CD4-positive, alpha-beta memory T cell (primary cell): ENCODE results near the gene CASP3. TPM values are rescaled to one million over a fixed set of nuclear protein-coding genes. Genes with fewer than 3 reads are reported as not detected.
A peak's percentile ranks its signal among the peaks of the same experiment; 100 is the strongest.
"Not testable (repeated sequence)": the region's sequence is repeated elsewhere in the genome, so short reads cannot be mapped to it uniquely, and the experiment has no call there.

Source experiments
- CTCF ChIA-PET: fragments of 350-600 bp; sonication (Branson Sonifier 250); formaldehyde crosslinking; loops from one replicate; lab custom pipeline; 2021; ENCODE audit warnings: inconsistent platforms; ENCODE audit not compliant: partially characterized antibody; lab: Charles Lee
- POLR2A ChIA-PET: fragments of 350-600 bp; sonication (Branson Sonifier 250); formaldehyde crosslinking; loops from one replicate; lab custom pipeline; 2021; ENCODE audit not compliant: partially characterized antibody; lab: Charles Lee
- DNase-seq, 5 donors: peaks; one replicate each; pipeline versions ENCODE4 v3.0.0 to v3.0.0-alpha.2; 2020 to 2022; ENCODE audit warnings: mixed read lengths in 1 of 5
- H3K27ac ChIP-seq: one replicate; pipeline ENCODE4 v1.7.0; 2013; ENCODE audit warnings: low read depth, low read length
- H3K27me3 ChIP-seq: 2 replicates; pipeline ENCODE4 v1.7.0; 2013; ENCODE audit warnings: mild to moderate bottlenecking, low read length, moderate library complexity; ENCODE audit not compliant: insufficient read depth
- H3K36me3 ChIP-seq: 2 replicates; pipeline ENCODE4 v1.7.0; 2013; ENCODE audit warnings: mild to moderate bottlenecking, low read length, moderate library complexity; ENCODE audit not compliant: insufficient read depth
- H3K4me1 ChIP-seq: 2 replicates; pipeline ENCODE4 v1.7.0; 2013; ENCODE audit warnings: mild to moderate bottlenecking, low read length, moderate library complexity; ENCODE audit not compliant: insufficient read depth
- H3K4me3 ChIP-seq, 2 donors: one replicate each; pipeline ENCODE4 v1.7.0; 2013; ENCODE audit warnings: low read length in 2 of 2, mild to moderate bottlenecking in 1 of 2
- H3K9me3 ChIP-seq, 2 donors: one replicate each; pipeline ENCODE4 v1.7.0; 2013; ENCODE audit warnings: low read length in 2 of 2, control low read depth in 1 of 2; ENCODE audit not compliant: control insufficient read depth in 1 of 2
- H3K27ac Mint-ChIP-seq, 7 donors: one replicate each; pipeline ENCODE4 v1.8.0; 2020 to 2021; ENCODE audit warnings: mixed read lengths in 7 of 7, mild to moderate bottlenecking in 6 of 7, inconsistent platforms in 3 of 7, moderate library complexity in 3 of 7
- H3K27me3 Mint-ChIP-seq, 2 donors: one replicate each; pipeline ENCODE4 v1.8.0; 2020 to 2021; ENCODE audit warnings: mixed read lengths in 2 of 2
- H3K36me3 Mint-ChIP-seq, 2 donors: one replicate each; pipeline ENCODE4 v1.8.0; 2020 to 2021; ENCODE audit warnings: mixed read lengths in 2 of 2, inconsistent platforms in 1 of 2, mild to moderate bottlenecking in 1 of 2
- H3K4me1 Mint-ChIP-seq, 4 donors: one replicate each; pipeline ENCODE4 v1.8.0; 2020 to 2021; ENCODE audit warnings: mixed read lengths in 4 of 4, mild to moderate bottlenecking in 1 of 4
- H3K4me3 Mint-ChIP-seq, 8 donors: one replicate each; pipeline ENCODE4 v1.8.0; 2020 to 2021; ENCODE audit warnings: mixed read lengths in 8 of 8, mild to moderate bottlenecking in 7 of 8, moderate library complexity in 6 of 8, inconsistent platforms in 3 of 8
- H3K9me3 Mint-ChIP-seq, 8 donors: one replicate each; pipeline ENCODE4 v1.8.0; 2020 to 2021; ENCODE audit warnings: mixed read lengths in 8 of 8, mild to moderate bottlenecking in 5 of 8, inconsistent platforms in 3 of 8, moderate library complexity in 1 of 8
- intact Hi-C: fragments of 100-400 bp; cut with micrococcal nuclease; formaldehyde crosslinking; loops from one replicate; pipeline ENCODE4 v1.15.1; 2023
- polyA plus RNA-seq, 2 donors: library from polyadenylated mRNA; unstranded; fragments of 300-500 nt; fragmentation: Illumina TruSeq; gene quantifications; one replicate each; pipeline ENCODE4 v1.2.3, GENCODE V29; 2021
- total RNA-seq, 2 experiments: library from RNA; stranded (reverse); gene quantifications; one replicate each; pipeline ENCODE4 v1.2.3, GENCODE V29; 2021

CASP3 gene
- total and polyA plus RNA-seq, 4 experiments from 2014 or later, result 4.1 to 24.9 (median 12.6) TPM

GRCh38 chr4:184664445-184665210 lies 15.4 kb upstream of the CASP3 start:
- DNase-seq, result no peak
- Mint-ChIP-seq H3K9me3 (no peaks in the 10 kb centered on the region), H3K4me3 (no peak overlapping the region), H3K27me3 (no peaks in the 10 kb centered on the region), H3K27ac (peak overlapping the region in 1 of 7 donors; percentile 48), H3K36me3 (peaks cover 29 to 30% of the 10 kb centered on the region in 2 donors), H3K4me1 (peaks cover 14 to 27% (median 23%) of the 10 kb centered on the region in 4 donors)
- H3K9me3 ChIP-seq, result no peaks in the 10 kb centered on the region
- H3K4me3 ChIP-seq, result no peak overlapping the region
- ChIA-PET CTCF (interaction anchor here (1.0 to 1.1 kb wide), 2 partner anchors 15 to 16 kb away, joined by 3 read pairs; partner anchors contain the start of genes CASP3 and PRIMPOL), POLR2A (no interaction called here)
- H3K4me1 ChIP-seq, result peaks cover 22% of the 10 kb centered on the region
- no peaks in the 10 kb centered on the region for H3K36me3 ChIP-seq
- H3K27me3 ChIP-seq, result no peaks in the 10 kb centered on the region
- H3K27ac ChIP-seq, result no peak overlapping the region
- intact Hi-C loops, result no loop called here

DNA sequence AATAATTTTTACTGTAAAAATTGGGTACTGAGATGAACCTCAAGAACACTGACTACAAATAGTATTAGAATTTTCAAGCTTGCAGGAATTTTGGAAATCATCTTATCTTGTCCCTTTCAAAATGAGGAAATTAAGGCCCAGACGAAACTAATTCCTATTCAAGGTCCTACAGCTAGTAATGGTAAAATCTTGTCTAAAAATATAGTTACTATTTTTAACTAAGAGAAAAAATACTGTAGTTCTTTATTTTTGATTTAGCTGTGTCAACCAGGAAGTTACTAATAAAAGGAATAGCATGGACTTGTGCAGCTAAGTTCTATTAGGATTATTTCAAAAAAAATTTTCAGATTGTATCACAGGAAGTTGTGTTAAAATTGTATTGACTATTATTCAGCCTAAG lies 13.0 kb upstream of the CASP3 start:
- no peaks in the 10 kb centered on the region for H3K9me3 ChIP-seq
- peaks cover 23 to 24% of the 10 kb centered on the region in 2 donors for H3K36me3 Mint-ChIP-seq
- no peaks in the 10 kb centered on the region for H3K36me3 ChIP-seq
- H3K4me1 Mint-ChIP-seq, result peaks cover 0 to 5% (median 3%) of the 10 kb centered on the region in 4 donors
- no peak overlapping the region for H3K27ac ChIP-seq
- no peak for DNase-seq
- intact Hi-C loops, result no loop called here
- H3K4me3 Mint-ChIP-seq, result no peak overlapping the region
- no peaks in the 10 kb centered on the region for H3K4me1 ChIP-seq
- POLR2A ChIA-PET, result interaction anchor here (1.2 to 1.7 kb wide), 3 partner anchors 10 to 72 kb away, joined by 3 to 13 read pairs (median 3); partner anchors contain the start of genes CASP3, CENPU and PRIMPOL
- H3K27ac Mint-ChIP-seq, result no peak overlapping the region
- no peaks in the 10 kb centered on the region for H3K9me3 Mint-ChIP-seq
- CTCF ChIA-PET, result interaction anchor here (0.9 to 1.4 kb wide), 2 partner anchors 58 to 398 kb away, joined by 3 to 4 read pairs; no protein-coding TSS in a partner anchor
- no peaks in the 10 kb centered on the region for H3K27me3 Mint-ChIP-seq
- no peaks in the 10 kb centered on the region for H3K27me3 ChIP-seq
- H3K4me3 ChIP-seq, result no peak overlapping the region

- Mint-ChIP-seq H3K4me3 (no peak overlapping the region), H3K27me3 (no peaks in the 10 kb centered on the region), H3K4me1 (peaks cover 0 to 4% (median under 1%) of the 10 kb centered on the region in 4 donors), H3K9me3 (no peaks in the 10 kb centered on the region), H3K36me3 (peaks cover 19 to 25% of the 10 kb centered on the region in 2 donors), H3K27ac (no peak overlapping the region)
- no peak for DNase-seq
- no peaks in the 10 kb centered on the region for H3K36me3 ChIP-seq
- H3K27me3 ChIP-seq, result no peaks in the 10 kb centered on the region
- no peak overlapping the region for H3K4me3 ChIP-seq
- H3K4me1 ChIP-seq, result no peaks in the 10 kb centered on the region
- CTCF ChIA-PET, result no interaction called here
- no peaks in the 10 kb centered on the region for H3K9me3 ChIP-seq
- intact Hi-C loops, result no loop called here
- H3K27ac ChIP-seq, result no peak overlapping the region
- POLR2A ChIA-PET, result interaction anchor here (1.3 kb wide), 1 partner anchor 11 kb away, joined by 3 read pairs; no protein-coding TSS in a partner anchor
These were observed 11.7 kb upstream of the CASP3 start for GRCh38 chr4:184660978-184661377.

GRCh38 chr4:184657820-184658219 lies 8.6 kb upstream of the CASP3 start:
- POLR2A ChIA-PET, result not testable (repeated sequence)

DNA sequence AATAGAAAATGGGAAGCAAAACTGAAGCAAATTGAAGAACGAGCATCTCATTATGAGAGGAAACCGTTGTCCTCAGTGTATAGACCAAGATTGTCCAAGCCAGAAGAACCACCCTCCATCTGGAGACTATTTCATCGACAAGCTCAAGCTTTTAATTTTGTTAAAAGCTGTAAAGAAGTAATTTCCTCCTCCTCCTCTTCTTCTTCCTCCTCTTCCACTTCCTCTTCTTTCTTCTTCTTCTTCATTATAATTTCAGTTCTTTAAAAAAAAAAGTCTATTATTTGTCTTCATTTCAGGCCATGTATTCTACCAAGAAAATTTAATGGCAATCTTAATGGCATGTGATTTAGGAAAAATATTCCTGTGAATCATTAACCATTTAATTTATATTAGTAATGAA lies 7.9 kb upstream of the CASP3 start:
- no peak overlapping the region for H3K27ac Mint-ChIP-seq
- no peaks in the 10 kb centered on the region for H3K36me3 ChIP-seq
- no peaks in the 10 kb centered on the region for H3K4me1 ChIP-seq
- H3K4me3 ChIP-seq, result no peak overlapping the region
- CTCF ChIA-PET, result no interaction called here
- H3K9me3 Mint-ChIP-seq, result no peaks in the 10 kb centered on the region
- intact Hi-C loops, result no loop called here
- H3K9me3 ChIP-seq, result no peaks in the 10 kb centered on the region
- peaks cover 3 to 6% (median 4%) of the 10 kb centered on the region in 4 donors for H3K4me1 Mint-ChIP-seq
- no peak overlapping the region for H3K4me3 Mint-ChIP-seq
- DNase-seq, result no peak
- POLR2A ChIA-PET, result no interaction called here
- H3K27ac ChIP-seq, result no peak overlapping the region
- H3K27me3 ChIP-seq, result no peaks in the 10 kb centered on the region
- peaks cover 15 to 21% of the 10 kb centered on the region in 2 donors for H3K36me3 Mint-ChIP-seq
- H3K27me3 Mint-ChIP-seq, result no peaks in the 10 kb centered on the region

More at GRCh38 chr4:184657820-184658219, 8.6 kb upstream of the CASP3 start:
- H3K27me3 Mint-ChIP-seq, H3K9me3 ChIP-seq, H3K36me3 ChIP-seq, intact Hi-C loops, H3K27ac ChIP-seq, H3K4me3 ChIP-seq, H3K4me1 ChIP-seq, DNase-seq, H3K27ac Mint-ChIP-seq, H3K27me3 ChIP-seq, CTCF ChIA-PET, H3K4me1 Mint-ChIP-seq, H3K4me3 Mint-ChIP-seq, H3K9me3 Mint-ChIP-seq: not testable (repeated sequence)
- H3K36me3 Mint-ChIP-seq, result peaks cover 17 to 21% of the 10 kb centered on the region in 2 donors

- Histone ChIP-seq H3K27me3 (no peaks in the 10 kb centered on the region), H3K36me3 (no peaks in the 10 kb centered on the region), H3K4me1 (no peaks in the 10 kb centered on the region), H3K9me3 (no peaks in the 10 kb centered on the region), H3K27ac (no peak overlapping the region), H3K4me3 (no peak overlapping the region)
- Mint-ChIP-seq H3K4me3 (no peak overlapping the region), H3K9me3 (no peaks in the 10 kb centered on the region), H3K27ac (peak overlapping the region in 1 of 7 donors; percentile 53), H3K4me1 (peaks cover 6 to 10% (median 9%) of the 10 kb centered on the region in 4 donors), H3K36me3 (peaks cover 11 to 19% of the 10 kb centered on the region in 2 donors), H3K27me3 (no peaks in the 10 kb centered on the region)
- ChIA-PET POLR2A (interaction anchor here (0.6 kb wide), 1 partner anchor 98 kb away, joined by 3 read pairs; no protein-coding TSS in a partner anchor), CTCF (interaction anchor here (0.7 to 1.5 kb wide), 2 partner anchors 10 to 14 kb away, joined by 3 read pairs; no protein-coding TSS in a partner anchor)
- no peak for DNase-seq
- intact Hi-C loops, result no loop called here
These were observed 6.9 kb upstream of the CASP3 start for GRCh38 chr4:184655889-184656869.
